COLO668 (cell line): Measurements from ENCODE around the gene TAB3.
A peak's percentile ranks its signal among the peaks of the same experiment; 100 is the strongest.

ENCODE experiments used
- DNase-seq: peaks from one replicate; lab custom pipeline; 2025; ENCODE audit not compliant: unreplicated experiment; lab: John Stamatoyannopoulos, UW

TAB3 gene

DNA sequence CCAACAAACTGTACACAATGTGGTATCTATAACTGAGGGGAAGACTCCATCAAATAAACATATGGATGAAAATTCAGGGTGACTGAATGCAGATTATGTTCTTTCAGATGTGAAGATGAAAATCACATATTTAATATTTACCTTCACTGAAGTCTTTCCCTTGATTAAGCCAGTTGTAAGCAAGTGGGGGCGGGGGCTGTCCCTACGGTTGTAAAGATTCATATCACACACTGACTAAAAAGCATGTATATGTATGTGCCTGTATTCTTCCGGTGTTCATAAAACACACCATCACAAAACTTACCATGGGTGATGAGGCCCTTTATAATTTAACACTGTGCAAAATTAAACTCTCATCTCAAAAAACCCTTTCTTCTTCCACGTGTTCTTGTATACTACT, 1.3 kb downstream of the TAB3 start:
- no peak for DNase-seq

DNA sequence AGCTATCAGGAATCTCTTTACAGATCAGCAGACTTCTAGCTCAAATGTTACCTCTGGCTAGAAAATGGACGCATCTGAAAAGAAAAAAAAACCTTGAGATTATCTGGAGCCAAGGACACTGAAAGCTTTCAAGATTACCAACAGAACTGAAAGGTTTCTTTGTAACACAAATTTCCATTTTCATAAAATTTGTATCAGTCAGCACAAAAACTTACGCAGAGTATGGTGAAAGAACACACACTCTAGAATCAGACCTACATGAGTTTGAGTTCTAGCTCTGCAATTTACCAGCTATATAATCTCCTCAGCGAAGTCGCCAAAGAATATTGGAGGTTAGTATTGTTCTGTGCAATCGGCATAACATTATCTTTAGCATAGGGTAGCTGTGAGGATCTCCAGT, 1.8 kb downstream of the TAB3 start:
- DNase-seq = no peak

DNA sequence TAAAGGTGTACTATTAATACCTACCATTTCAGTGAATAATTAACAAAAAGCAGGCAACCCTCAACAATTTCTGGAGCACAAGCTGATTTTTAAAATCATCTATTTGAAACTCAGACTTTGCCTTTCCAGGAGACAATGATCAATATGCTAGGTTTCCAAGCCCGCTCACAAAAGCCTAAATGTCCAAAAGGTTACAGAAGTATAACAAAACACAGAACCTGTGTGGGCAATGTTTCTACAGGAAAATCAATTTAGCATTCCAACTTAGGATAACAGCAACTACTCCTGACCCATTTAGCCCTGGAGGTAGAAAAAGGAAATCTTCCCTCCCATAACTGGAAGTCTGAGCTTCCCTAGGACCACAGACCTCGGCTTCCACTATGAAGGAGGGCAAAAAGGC, 3.9 kb downstream of the TAB3 start:
- no peak for DNase-seq

DNA sequence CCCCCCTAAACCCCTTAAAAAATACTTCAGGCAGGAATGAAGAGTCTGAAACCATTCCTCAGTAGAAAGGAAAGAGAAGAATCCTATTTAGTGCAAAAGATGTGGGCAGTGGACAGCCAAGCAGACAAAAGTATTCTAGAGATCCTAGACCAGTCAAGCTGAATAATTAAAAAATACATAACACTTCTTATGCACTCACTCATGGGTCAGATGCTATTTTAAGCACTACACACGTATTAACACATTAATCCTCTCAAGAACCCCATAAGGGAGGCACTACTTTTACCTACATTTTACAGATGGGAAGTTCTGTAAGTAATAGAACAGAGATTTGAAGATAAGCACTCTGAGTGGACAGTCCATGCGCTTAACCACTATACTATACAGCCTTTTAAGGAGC, 5.9 kb downstream of the TAB3 start:
- no peak for DNase-seq

DNA sequence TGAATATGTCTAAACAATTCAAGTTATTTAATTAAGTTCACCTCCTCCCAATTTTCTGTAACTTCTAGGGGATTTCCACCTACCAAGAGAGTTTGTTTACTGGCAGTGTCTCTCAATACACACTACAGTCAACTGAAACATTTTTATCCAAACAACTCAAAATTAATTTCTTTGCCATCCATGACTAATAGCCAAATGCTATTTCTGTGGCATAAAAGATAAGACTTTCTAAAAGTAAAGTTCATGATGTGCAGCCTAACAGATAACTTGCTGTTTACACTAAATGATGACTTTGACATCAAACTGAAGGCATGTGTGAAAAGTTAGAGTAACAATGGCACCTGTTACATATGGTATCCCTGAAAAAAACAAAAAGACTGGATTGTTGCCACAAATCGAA, 7.3 kb downstream of the TAB3 start:
- DNase-seq = no peak

DNA sequence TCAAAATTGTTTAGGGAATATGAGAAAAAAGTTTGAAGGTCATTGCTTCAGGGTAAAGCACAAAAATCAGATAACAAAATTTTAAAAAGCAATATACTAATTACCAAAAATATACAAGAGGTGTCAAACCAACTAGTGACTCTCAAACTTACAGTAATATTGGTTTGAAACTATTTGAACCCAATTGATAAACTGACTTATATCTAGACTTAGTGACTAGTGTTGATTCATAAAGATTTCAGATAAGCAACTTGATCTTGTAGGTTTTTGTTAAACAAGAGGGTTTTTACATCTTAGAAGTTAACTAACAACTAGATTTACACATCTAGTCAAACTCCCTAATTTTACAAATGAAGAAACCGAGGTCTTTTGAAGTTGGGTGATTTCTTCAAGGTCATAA, 7.7 kb downstream of the TAB3 start:
- DNase-seq = no peak

DNA sequence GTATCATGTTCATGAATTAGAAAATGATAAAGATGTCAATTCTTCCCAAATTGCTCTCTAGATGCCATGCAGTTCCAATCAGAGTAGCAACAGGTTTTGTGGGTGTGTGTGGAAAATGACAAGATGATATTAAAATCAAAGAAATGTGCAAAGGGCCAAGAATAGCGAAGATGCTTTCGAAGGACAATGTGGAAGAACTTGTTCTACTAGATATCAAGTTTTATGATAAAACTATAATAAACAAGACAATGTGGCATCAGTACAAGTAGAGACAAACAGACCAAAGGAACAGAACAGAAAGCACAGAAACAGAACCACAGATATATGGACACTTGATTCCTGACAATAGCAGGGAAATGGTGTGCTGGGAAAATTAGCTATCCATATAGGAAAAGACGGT, 9.0 kb downstream of the TAB3 start:
- DNase-seq = no peak

DNA sequence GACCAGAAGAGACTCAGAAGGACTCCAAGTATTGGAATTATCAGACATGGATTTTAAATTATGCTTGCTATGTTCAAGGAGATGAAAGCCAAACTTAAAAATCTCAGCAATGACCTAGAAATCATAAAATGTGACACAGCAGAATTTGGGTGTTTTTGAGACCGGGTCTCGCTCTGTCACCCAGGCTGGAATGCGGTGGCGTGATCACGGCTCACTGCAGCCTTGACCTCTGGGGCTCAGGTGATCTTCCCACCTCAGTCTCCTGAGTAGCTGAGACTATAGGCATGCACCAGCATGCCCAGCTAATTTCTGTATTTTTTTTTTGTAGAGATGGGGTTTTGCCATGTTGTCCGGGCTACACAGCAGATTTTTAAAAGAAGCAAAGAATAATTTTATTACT, 12.7 kb downstream of the TAB3 start:
- no peak for DNase-seq

DNA sequence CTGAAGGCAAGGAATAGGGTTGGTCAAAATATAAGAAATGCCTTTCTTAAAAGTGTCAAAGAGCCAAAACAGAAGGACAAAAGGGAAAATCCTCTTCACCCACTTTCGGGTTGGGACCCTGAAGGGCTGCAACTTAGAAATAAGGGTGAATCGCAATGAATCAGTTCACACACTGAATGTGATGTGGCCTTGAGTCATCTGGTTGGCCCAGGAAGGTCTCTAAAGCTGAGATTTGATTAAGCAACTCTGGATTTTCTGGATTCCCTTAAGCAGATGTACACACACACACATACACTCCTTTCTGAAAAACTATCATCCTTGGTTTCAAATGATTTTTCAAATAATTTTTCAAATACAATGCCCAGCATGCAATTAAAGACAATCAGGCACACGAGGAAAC, 13.1 kb downstream of the TAB3 start:
- DNase-seq = no peak

DNA sequence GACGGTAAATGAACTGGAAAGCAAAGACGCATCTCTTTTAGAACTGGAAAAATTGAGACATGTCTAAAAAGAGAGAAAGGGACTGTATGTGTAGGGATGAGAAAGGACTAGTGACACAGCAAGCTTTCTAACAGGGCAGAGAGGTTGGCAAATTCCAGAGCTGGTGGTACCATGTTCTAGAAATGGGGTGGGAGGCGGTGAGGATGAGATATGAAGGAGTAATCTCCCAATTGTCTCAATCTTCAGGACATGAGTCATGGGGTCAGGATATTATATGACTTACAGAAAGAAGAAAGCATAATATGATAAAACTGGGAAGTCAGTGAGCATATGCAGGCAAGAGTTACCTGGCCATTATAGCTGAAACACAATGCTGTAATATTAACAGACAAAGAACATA, 14.2 kb downstream of the TAB3 start:
- no peak for DNase-seq

DNA sequence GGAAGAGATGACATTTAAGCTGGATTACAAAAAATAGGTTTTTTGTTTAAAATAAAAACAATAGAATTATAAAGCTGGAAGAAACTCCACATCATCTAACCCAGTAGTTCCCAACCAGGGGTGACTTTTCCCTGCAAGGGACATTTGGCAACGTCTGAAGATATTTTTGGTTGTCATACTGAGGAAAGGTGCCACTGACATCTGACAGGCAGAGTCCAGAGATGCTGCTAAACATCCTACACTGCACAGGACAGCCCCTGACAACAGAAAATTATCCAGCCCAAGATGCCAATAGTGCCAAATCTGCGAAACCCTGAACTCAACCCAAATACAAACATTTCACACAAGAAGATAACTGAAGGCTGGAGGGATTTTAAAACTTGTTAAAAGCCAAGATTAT, 18.5 kb downstream of the TAB3 start:
- DNase-seq = no peak

DNA sequence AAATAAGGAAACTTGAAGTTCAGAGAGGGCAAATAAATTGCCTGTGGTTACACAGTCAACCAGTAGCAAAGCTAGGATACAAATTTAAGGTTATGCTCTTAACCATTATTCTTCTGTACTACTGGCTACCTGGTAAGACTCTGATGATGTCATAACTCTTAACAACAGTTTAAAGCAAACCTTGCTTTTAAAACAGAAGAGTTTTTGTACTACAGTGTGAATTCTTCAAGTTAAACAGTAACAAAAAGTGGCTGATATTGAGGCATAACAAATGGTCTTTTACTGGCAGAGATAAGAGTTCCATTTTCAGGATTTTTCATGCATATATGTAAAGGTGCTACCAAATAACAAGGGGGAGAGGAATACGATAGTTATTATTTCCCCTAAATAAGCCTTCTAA, 23.4 kb downstream of the TAB3 start:
- no peak for DNase-seq

DNA sequence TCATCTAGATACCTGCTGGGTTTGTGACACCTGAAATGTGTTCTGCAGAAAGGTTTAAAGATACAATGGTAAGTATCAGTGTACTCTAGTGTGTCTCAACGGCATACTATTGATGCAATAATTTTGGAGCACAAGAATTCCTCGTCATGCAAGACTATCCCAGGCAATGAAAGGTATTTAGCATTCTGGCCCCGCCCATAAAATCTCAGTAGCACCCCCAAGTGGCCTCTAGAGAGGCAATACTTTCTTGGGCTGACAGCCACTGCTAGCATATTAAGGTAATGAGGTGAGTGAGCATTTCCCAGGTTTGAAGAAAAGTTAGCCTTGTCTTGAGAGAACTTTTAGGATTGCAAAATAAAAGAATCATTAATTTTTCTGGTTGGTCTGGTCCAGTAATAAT, 24.0 kb downstream of the TAB3 start:
- peak; percentile 0 for DNase-seq

DNA sequence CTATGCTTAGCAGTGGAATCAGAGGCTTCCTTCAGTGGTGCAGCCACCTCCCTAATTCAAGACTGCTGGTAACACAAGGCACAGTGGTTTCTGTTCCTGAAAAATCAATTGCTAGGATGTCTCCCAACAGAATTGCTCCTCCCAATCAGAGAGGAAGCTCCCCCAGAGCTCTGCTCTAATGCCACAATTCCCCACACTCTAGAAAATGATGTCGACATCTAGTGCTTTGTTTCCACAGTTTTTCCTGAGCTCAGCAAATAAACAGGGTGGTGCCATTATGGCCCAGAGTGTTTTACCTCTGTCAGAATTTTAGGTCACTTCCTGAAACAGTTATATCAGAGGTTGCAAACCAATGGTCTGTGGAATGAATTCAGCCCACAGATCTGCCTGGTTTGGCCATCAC, 24.7 kb downstream of the TAB3 start:
- no peak for DNase-seq

DNA sequence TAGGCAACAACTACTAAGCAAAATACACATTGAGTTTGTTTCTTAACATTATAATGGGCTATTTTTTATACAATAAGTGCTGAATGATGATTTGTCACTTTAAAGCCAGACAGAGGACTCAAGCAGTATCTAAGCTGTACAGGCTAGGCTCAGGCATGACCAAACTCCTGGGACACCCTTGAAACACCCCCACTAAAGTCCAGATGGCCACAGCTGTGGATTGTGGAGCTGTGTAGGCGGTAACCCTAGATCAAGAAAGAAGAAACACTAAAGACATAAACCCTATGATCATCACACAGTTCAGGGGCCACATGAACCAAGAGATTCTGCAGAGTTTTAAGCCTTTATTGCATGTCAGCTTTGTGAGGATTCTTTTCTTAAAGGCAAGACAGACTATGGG, 25.1 kb downstream of the TAB3 start:
- no peak for DNase-seq

DNA sequence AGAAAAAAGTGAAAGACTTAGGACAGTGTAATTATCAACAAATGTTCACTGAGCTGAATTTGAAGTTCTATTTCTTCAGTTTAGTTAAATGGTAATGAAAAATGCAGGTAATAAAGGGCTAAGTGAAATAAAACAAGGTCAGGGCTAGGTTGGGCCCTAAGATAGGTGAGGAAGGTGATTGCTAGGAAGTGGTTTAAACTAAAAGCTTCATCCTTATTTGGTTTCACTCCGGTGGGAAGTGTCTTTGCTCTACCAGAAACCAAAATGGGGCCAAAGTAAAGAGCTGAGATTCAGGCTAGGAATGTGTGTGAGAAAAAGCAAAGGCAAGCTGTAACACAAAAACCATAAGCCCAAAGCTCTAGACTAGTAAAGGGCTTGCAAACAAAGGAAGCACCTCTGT, 31.0 kb downstream of the TAB3 start:
- no peak for DNase-seq

DNA sequence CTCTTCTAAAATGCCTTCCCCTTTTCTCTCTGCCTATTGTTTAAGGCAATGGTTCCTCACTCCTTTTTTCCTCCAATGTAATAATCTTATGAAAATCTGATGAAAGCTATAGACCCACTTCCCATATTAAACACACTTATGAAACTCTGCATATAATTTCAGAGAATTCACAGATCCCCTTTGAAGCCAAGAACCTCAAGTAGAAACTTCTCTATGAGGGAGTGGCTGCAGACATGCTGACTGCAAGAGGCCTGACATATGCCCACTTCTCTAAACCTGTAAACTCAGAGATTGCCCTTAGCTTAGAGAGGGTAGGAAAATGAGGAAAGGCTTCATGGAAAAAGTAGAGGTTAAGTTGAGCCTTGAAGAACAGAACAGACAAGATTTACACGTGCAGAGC, 37.6 kb downstream of the TAB3 start:
- DNase-seq = no peak

DNA sequence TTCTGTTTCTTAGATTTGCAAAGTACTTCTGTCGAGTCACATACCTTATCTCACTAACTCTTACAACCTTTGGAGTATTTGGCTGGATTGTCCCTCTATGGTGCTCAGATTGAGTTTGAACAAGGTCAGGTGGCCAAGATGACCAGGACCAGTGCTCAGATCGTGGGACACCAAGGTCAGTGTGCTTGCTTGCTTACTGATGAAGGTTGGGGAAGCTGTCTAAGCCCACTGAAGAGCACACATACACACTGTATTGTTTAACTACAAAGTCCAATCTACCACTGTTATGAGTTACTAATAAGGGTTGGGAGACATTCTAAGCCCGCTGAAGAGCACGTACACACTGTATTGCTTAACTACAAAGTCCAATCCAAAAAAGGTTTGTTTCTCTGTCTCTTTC, 53.7 kb downstream of the TAB3 start:
- DNase-seq = no peak

DNA sequence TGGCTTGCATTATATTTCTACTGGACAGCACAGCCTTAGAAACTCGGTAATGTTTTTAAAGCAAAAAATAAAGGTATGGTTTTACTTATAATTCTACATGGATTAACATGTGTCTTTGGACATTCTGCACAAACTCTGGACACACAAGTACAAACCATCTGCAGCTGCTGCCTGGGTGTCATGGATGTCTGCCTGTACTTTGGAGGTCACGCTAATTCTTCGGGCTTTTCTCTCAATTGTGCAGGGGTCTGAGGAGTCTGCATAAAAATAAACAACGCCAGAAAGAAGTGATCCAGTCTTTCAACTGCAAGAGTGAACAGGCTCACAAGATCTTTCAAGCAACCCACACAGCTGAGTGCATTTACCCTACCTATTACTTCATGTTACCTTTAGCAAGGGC, 55.2 kb downstream of the TAB3 start:
- no peak for DNase-seq

DNA sequence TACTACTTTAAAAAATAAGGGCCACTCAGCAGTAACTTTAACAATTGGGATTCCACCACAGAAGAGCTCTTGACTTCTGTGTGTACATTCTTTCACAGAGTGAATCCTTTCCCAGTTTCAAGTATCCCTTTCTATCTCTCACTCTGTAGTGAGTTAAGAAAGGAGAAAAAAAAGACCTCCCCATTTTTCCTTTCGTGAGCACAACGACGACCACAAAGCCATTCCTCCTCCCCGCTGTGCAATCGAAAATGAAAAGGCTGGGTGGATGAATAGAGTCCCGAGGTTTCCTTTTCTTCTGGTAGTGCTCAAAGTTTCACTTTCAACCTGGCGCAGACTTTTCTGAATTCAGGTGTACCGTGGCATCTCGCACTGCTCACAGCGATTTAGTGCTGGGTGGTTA, 58.0 kb downstream of the TAB3 start:
- no peak for DNase-seq

DNA sequence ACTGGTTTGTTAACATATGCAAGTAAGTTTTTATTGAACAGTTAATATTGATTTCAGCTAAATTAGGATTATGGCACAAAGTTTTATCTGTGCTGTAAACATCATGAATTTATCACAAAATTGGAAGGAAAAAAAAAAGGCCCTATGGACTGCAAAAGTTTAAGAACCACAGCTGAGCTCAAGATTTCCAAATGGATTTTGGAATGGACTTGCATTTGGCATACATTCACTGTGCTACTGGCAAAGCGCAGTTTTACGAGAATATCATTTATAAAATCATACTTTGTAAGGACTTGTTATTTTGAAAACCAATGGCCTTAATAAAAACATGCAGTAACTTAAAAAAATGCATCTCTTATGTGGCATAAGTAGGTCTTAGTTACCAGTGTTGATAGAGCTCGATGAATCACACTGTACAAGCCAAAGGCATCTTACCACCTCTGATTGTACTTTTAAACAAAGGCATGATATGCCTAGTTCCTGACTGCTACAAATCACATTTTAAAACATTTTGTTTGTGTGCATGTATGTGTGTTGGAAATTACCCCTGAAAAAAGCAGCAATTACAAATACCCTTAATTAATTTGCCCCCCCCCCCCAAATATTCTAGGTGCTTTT, 58.6 kb downstream of the TAB3 start:
- no peak for DNase-seq

DNA sequence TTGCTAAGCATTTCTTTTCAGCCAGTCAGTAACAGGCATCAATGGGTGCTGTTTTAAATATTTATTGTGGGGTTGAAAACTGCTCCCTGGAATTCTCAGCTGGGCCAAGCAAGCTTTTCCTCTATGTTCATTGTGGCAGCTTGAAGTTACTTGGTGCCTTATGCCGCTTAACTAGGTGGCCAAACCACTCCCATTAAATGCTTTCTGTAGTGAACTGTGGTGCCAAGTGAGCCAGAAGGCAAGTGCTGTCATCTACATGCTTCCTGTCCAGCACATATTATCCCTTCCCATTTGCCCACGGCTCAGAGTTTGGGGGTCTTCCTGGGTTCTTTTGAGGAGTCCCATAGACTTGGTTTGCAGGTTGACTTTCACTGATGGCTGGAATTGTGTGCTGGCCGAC, 64.8 kb downstream of the TAB3 start:
- DNase-seq = no peak

DNA sequence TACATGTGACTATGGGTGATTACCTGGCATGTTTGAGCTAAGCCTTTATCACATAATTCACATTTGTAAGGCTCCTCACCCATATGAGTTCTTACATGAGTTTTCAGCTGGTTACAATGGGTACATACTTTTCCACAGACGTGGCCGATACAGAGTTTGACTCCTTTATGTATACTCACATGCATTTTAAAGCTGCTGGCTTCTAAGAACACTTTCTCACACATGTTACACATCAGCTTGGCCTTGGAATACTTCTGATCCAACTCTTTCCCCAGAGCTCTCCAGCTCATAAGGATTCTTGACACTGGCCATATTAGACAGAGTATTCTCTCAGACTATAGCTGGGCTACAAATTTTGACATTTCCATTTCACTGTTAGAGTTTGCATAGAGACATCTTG, 66.3 kb downstream of the TAB3 start:
- no peak for DNase-seq
